Muscle layer of duodenum (tissue), 2 donors: ENCODE results near the gene CEP41.

ENCODE experiments used
- H3K27ac ChIP-seq: one replicate; pipeline ENCODE4 v1.7.0; 2013; ENCODE audit warnings: mild to moderate bottlenecking, low read length
- H3K27me3 ChIP-seq: one replicate; pipeline ENCODE4 v1.7.0; 2013; ENCODE audit warnings: low read depth, mild to moderate bottlenecking, control low read depth, low read length
- H3K36me3 ChIP-seq, 2 donors: one replicate each; pipeline ENCODE4 v1.7.0; 2013; ENCODE audit warnings: low read length in 2 of 2, control low read depth in 1 of 2, mild to moderate bottlenecking in 1 of 2; ENCODE audit not compliant: insufficient read depth in 2 of 2, control insufficient read depth in 1 of 2
- H3K4me1 ChIP-seq, 2 donors: one replicate each; pipeline ENCODE4 v1.7.0; 2013; ENCODE audit warnings: low read length in 2 of 2, mild to moderate bottlenecking in 2 of 2, control low read depth in 1 of 2, moderate library complexity in 1 of 2; ENCODE audit not compliant: insufficient read depth in 2 of 2, control insufficient read depth in 1 of 2
- H3K4me3 ChIP-seq, 2 donors: one replicate each; pipeline ENCODE4 v1.7.0; 2013; ENCODE audit warnings: low read length in 2 of 2, low read depth in 1 of 2, mild to moderate bottlenecking in 1 of 2
- H3K9me3 ChIP-seq, 2 donors: one replicate each; pipeline ENCODE4 v1.7.0; 2013; ENCODE audit warnings: low read length in 2 of 2, control low read depth in 1 of 2, mild to moderate bottlenecking in 1 of 2; ENCODE audit not compliant: control insufficient read depth in 1 of 2
- donor health status: healthy.

Gene CEP41

DNA sequence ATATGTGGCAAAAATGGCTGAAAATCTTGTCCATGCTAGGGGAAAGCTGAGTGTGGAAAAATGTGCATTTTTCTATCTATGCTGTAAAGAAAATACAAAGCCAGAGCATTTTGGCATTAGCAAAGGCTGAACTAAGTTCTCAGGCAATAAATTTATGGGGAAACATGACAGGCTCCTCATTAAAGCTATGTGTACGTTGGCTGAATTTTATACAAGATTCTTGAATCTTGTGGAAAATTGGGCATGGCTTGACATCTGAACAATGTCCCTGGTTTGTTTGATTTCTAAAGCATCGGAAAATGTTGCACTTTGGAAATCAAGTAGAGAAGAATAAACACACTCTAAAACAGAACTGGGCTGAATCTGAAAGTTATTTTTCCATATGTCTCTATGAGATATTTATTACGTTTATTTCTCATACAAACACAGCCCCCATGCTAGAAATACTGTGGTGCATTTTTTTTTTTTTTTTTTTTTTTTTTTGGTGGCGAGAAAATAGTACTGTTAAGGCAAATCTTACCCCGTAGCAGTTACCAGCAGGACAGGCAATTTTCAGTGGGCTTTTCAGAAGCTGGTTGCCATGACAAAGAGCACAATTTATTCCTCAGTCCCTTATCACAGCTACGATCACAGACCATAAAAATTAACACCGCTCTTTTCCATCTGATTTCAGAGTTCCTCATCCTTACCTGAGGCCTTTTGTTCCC is 43.6 kb downstream of the CEP41 start:
- Histone ChIP-seq H3K4me1 (peaks cover 0 to 5% of the 10 kb centered on the region in 2 donors), H3K4me3 (no peak overlapping the region), H3K27me3 (no peaks in the 10 kb centered on the region), H3K27ac (no peak overlapping the region), H3K36me3 (peaks cover 5% of the 10 kb centered on the region in 2 donors), H3K9me3 (no peaks in the 10 kb centered on the region)

DNA sequence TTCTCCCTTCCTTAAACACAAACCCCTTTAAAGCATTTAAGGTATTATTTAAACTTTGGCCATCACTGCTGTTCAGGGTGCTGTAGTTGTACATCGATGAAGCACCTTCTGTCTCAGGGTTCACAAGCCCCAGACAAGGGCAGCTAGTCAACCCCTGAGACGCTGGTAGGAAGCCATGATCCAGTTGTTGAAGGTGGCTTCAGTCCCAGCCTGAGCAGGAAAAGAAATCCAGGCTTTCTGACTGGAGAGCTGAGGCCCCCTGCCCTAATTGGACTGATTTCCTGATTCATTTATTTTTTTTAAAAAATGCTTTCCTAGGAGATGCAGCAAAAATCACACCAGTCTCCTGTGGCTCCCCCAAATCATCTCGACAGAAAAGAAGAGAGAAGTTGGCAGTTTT is 44.7 kb downstream of the CEP41 start:
- H3K4me1 ChIP-seq = peaks cover 0 to 8% of the 10 kb centered on the region in 2 donors
- H3K4me3 ChIP-seq = no peak overlapping the region
- H3K27ac ChIP-seq = no peak overlapping the region
- H3K36me3 ChIP-seq = peaks cover 0 to 5% of the 10 kb centered on the region in 2 donors
- no peaks in the 10 kb centered on the region for H3K27me3 ChIP-seq
- H3K9me3 ChIP-seq = no peaks in the 10 kb centered on the region

DNA sequence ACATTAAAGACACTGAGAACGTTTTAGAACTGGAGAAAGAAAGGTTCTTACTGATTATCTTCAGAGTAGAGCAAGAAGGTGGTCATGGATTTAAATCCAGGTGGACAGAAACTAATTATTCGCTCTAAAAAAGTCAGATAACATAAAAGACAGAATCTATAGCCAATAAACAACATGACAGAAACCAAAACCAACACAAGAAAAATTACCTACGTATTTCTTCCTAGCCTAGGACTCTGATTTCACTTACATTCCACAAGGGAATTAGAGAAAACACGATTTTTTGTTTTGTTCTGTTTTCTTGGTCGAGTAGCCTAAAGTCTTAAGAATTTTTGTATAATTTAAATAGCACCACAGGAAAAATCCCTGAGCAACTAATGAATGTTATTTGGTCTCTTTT is 45.4 kb downstream of the CEP41 start:
- no peaks in the 10 kb centered on the region for H3K36me3 ChIP-seq
- H3K4me3 ChIP-seq = no peak overlapping the region
- H3K27ac ChIP-seq = no peak overlapping the region
- H3K9me3 ChIP-seq = no peaks in the 10 kb centered on the region
- H3K27me3 ChIP-seq = no peaks in the 10 kb centered on the region
- H3K4me1 ChIP-seq = peaks cover 0 to 8% of the 10 kb centered on the region in 2 donors

DNA sequence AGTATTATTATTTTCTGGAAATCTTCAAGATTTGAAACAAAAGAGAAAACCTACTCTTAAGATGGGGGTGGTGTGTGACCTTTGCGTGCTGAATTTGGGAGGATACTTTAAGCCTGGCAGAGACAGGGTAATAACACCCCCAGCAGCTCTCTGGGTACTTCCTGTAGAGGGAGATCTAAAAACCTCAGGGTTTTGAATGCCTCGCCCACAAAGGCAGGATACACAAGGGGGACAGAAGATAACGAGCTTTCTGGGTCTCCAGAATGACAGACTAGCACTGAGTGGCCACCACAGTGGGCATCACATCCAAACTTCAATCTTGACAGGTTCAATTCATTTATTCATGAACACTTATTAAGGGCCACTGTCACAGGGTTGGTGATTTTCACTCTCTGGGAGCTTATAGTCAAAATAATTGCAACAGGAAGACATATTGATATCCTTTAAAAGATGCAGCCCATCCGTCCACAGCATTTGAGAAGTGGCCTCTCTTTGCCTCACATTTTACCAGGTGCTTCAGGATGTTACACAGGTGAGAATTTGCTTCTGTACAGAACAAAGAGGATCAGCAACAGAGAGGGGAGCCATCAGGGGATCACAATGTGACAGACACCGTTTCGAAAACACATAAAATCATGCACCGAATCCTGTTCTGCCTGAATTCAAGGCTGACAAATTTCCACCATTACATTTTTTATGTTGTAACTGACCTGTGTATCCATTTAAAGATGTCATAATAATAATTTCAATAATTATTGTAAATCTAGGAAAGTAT is 46.2 kb downstream of the CEP41 start:
- H3K4me3 ChIP-seq = no peak overlapping the region
- H3K9me3 ChIP-seq = no peaks in the 10 kb centered on the region
- no peak overlapping the region for H3K27ac ChIP-seq
- H3K36me3 ChIP-seq = no peaks in the 10 kb centered on the region
- no peaks in the 10 kb centered on the region for H3K27me3 ChIP-seq
- H3K4me1 ChIP-seq = peaks cover 0 to 8% of the 10 kb centered on the region in 2 donors

DNA sequence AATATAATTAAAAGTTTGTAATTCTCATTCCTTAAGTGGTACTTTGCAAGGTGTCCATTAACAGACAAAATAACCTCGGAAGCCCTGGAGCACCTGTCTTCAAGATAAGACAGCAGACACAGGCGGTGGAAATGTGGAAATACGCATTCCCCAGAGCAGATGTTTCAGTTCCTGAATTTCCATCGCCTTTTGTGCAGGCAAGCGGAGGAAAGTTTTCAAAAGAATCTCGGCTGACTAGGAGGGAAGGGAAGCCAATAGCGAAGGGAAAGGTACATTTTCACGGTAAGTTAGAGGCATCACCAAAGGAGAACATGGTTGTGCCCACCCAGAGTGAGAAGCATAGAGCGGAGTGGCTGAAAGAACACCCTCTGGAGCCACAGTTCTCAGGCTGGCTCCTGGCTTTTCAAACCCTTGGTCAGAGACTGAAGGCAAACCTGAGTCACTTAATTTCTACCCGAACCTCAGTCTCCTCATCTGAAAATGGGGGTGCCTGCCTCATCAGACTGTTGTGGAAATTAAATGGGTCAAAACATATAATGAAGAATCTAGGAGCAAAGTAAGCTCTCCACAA is 46.9 kb downstream of the CEP41 start:
- no peaks in the 10 kb centered on the region for H3K9me3 ChIP-seq
- H3K36me3 ChIP-seq = no peaks in the 10 kb centered on the region
- H3K4me3 ChIP-seq = no peak overlapping the region
- H3K27ac ChIP-seq = no peak overlapping the region
- H3K27me3 ChIP-seq = no peaks in the 10 kb centered on the region
- peaks cover 0 to 8% of the 10 kb centered on the region in 2 donors for H3K4me1 ChIP-seq

DNA sequence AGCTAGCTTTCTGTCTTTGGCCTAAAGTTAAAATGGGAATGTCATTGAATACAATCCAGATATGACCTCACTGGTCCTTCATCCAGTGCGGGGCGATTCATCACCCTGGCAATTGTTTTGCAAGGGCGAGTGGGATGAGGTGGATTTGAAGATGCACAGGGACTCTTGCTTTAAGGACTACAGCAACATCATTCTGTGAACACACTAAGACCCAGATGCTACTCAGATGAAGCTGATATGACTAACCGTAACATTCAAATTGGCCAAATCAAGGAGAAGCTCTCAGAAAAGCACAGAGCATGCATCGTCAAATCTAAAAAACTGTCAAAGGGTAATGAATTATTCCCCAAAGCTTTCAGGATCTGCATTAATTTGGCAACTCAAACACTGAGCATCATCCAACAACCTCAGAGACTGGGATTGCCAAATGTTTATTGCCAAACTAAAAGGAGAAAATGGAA is 47.7 kb downstream of the CEP41 start:
- peaks cover 0 to 8% of the 10 kb centered on the region in 2 donors for H3K4me1 ChIP-seq
- H3K4me3 ChIP-seq = peak overlapping the region in 1 of 2 donors; percentile 10
- peak overlapping the region; percentile 72 for H3K27ac ChIP-seq
- no peaks in the 10 kb centered on the region for H3K9me3 ChIP-seq
- H3K36me3 ChIP-seq = no peaks in the 10 kb centered on the region
- H3K27me3 ChIP-seq = no peaks in the 10 kb centered on the region

DNA sequence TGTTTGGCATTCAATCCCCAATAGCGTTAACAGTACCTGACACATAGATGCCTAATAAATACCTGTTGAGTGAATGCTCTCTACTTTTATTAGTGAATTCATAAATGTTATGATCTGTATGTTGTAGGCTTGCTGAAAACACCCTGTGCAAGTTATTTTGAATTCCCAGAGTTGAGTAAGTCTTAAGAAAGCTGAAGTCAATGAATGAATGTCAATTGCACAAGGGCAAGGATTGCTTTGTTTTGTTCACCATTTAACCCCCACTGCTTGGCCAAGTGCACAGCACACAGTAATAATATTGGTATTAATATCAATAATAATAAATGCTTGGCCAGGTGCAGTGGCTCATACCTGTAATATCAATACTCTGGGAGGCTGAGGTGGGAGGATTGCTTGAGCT is 50.3 kb downstream of the CEP41 start:
- no peaks in the 10 kb centered on the region for H3K27me3 ChIP-seq
- H3K27ac ChIP-seq = no peak overlapping the region
- no peak overlapping the region for H3K4me3 ChIP-seq
- no peaks in the 10 kb centered on the region for H3K9me3 ChIP-seq
- no peaks in the 10 kb centered on the region for H3K36me3 ChIP-seq
- peaks cover 0 to 8% of the 10 kb centered on the region in 2 donors for H3K4me1 ChIP-seq

DNA sequence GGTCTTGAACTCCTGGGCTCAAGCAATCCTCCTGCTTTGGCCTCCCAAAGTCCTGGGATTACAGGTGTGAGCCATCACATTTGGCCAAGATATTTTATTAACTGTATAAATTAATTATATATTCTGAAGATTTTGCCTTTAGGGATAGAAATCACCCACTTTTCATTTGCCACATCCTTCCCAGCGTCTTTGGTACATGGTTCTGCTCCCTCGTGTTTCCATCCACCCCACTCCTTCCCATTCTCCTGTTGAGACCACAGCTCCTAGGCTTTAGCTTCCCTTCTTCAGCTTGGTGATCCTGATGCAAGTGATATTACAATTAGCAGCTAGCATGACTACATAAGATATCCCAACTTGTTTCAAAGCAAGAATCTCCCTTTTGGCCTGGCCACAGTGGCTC is 52.1 kb downstream of the CEP41 start:
- H3K4me1 ChIP-seq = peaks cover 0 to 6% of the 10 kb centered on the region in 2 donors
- H3K4me3 ChIP-seq = no peak overlapping the region
- H3K9me3 ChIP-seq = no peaks in the 10 kb centered on the region
- no peak overlapping the region for H3K27ac ChIP-seq
- H3K27me3 ChIP-seq = no peaks in the 10 kb centered on the region
- H3K36me3 ChIP-seq = no peaks in the 10 kb centered on the region

DNA sequence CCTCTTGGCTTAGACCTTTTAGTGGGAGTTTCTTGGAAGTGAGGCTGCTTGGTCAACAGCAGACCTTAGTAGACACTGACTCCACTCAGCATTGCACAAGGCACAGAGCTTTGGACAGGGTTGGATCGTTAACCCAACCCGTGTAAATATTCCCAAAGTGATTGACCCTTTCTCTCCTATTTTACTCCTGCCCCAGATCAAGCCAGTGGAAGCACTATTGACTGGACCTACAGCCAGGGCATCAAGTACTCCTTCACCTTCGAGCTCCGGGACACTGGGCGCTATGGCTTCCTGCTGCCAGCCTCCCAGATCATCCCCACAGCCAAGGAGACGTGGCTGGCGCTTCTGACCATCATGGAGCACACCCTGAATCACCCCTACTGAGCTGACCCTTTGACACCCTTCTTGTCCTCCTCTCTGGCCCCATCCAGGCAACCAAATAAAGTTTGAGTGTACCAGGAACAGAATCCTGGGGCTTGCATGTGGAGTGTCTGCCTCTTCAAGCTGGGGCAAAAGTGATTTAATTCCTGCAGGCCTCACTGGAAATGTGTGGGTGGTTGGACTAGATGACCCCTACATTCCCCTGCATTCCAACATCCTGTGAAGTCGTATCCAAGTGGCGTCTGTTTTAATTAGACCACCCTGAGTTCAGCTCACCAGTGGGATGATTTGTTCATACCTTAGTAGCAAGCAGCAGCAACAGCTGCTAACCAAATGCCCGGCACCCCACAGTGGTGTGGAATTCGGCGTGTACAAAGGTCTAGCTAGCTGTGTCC is 53.0 kb downstream of the CEP41 start:
- Histone ChIP-seq H3K9me3 (no peaks in the 10 kb centered on the region), H3K27me3 (no peaks in the 10 kb centered on the region), H3K27ac (no peak overlapping the region), H3K36me3 (no peaks in the 10 kb centered on the region), H3K4me3 (no peak overlapping the region), H3K4me1 (peaks cover 0 to 3% of the 10 kb centered on the region in 2 donors)

DNA sequence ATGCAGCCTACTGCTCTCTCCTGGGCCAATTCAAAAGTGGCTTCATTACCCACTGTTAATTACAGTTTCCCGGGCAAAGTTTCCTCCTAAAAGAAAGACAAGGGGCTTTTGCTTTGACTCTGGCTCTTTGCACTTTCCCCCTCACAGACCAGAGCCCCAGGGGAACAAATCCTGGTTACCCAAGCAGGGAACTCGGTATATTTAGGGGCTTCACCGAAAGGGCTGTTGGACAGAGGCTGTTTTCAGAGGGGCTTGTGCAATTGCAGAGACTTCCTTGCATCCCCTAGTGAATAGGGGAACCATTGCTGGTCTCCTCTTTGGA is 53.5 kb downstream of the CEP41 start:
- no peaks in the 10 kb centered on the region for H3K27me3 ChIP-seq
- peaks cover 0 to 3% of the 10 kb centered on the region in 2 donors for H3K4me1 ChIP-seq
- no peaks in the 10 kb centered on the region for H3K36me3 ChIP-seq
- H3K9me3 ChIP-seq = no peaks in the 10 kb centered on the region
- H3K4me3 ChIP-seq = no peak overlapping the region
- no peak overlapping the region for H3K27ac ChIP-seq

DNA sequence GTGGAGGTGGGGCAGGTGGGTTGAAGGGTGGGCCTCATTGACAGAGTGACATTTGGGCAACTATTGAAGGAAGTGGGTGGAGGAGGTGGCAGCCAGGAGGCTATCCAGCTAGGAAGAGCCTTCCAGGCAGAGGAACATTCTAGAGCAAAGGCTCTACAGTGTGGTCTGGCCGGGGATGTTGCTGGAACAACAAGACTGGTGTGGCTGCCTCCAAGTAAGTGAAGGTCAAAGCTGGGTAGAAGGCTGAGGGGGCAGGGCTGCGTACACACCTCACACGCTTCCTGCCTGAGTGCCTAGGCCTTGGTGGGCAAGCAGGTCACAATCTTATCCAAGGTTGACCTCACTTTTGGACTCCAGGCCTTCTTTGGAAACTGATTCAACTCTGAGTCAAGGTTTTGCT is 53.9 kb downstream of the CEP41 start:
- Histone ChIP-seq H3K4me1 (peaks cover 0 to 3% of the 10 kb centered on the region in 2 donors), H3K36me3 (no peaks in the 10 kb centered on the region), H3K9me3 (no peaks in the 10 kb centered on the region), H3K4me3 (no peak overlapping the region), H3K27ac (no peak overlapping the region), H3K27me3 (no peaks in the 10 kb centered on the region)
